ENCODE measurements around the gene PFKP.

- TF ChIP-seq, protein P1, sequence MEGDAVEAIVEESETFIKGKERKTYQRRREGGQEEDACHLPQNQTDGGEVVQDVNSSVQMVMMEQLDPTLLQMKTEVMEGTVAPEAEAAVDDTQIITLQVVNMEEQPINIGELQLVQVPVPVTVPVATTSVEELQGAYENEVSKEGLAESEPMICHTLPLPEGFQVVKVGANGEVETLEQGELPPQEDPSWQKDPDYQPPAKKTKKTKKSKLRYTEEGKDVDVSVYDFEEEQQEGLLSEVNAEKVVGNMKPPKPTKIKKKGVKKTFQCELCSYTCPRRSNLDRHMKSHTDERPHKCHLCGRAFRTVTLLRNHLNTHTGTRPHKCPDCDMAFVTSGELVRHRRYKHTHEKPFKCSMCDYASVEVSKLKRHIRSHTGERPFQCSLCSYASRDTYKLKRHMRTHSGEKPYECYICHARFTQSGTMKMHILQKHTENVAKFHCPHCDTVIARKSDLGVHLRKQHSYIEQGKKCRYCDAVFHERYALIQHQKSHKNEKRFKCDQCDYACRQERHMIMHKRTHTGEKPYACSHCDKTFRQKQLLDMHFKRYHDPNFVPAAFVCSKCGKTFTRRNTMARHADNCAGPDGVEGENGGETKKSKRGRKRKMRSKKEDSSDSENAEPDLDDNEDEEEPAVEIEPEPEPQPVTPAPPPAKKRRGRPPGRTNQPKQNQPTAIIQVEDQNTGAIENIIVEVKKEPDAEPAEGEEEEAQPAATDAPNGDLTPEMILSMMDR (IDR thresholded peaks at IDR 0.05): no peak
- TF ChIP-seq POLR2A (IDR thresholded peaks at IDR 0.05): no peak
- TF ChIP-seq EP300 (IDR thresholded peaks at IDR 0.05): no peak
These were observed 24.8 kb upstream of the PFKP start for GRCh38 chr10:3042589-3042988.
